Right hindlimb (tissue), 1 donor: ENCODE results near the gene SPEF2.

Experiments
- DNase-seq: peaks from one replicate; pipeline ENCODE4 v3.0.0-alpha.2; 2018

The SPEF2 gene, protein sequence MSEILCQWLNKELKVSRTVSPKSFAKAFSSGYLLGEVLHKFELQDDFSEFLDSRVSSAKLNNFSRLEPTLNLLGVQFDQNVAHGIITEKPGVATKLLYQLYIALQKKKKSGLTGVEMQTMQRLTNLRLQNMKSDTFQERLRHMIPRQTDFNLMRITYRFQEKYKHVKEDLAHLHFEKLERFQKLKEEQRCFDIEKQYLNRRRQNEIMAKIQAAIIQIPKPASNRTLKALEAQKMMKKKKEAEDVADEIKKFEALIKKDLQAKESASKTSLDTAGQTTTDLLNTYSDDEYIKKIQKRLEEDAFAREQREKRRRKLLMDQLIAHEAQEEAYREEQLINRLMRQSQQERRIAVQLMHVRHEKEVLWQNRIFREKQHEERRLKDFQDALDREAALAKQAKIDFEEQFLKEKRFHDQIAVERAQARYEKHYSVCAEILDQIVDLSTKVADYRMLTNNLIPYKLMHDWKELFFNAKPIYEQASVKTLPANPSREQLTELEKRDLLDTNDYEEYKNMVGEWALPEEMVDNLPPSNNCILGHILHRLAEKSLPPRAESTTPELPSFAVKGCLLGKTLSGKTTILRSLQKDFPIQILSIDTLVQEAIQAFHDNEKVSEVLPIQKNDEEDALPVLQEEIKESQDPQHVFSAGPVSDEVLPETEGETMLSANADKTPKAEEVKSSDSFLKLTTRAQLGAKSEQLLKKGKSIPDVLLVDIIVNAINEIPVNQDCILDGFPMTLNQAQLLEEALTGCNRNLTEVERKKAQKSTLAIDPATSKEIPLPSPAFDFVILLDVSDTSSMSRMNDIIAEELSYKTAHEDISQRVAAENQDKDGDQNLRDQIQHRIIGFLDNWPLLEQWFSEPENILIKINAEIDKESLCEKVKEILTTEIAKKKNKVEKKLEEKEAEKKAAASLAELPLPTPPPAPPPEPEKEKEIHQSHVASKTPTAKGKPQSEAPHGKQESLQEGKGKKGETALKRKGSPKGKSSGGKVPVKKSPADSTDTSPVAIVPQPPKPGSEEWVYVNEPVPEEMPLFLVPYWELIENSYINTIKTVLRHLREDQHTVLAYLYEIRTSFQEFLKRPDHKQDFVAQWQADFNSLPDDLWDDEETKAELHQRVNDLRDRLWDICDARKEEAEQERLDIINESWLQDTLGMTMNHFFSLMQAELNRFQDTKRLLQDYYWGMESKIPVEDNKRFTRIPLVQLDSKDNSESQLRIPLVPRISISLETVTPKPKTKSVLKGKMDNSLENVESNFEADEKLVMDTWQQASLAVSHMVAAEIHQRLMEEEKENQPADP (N-terminal part only)

DNA sequence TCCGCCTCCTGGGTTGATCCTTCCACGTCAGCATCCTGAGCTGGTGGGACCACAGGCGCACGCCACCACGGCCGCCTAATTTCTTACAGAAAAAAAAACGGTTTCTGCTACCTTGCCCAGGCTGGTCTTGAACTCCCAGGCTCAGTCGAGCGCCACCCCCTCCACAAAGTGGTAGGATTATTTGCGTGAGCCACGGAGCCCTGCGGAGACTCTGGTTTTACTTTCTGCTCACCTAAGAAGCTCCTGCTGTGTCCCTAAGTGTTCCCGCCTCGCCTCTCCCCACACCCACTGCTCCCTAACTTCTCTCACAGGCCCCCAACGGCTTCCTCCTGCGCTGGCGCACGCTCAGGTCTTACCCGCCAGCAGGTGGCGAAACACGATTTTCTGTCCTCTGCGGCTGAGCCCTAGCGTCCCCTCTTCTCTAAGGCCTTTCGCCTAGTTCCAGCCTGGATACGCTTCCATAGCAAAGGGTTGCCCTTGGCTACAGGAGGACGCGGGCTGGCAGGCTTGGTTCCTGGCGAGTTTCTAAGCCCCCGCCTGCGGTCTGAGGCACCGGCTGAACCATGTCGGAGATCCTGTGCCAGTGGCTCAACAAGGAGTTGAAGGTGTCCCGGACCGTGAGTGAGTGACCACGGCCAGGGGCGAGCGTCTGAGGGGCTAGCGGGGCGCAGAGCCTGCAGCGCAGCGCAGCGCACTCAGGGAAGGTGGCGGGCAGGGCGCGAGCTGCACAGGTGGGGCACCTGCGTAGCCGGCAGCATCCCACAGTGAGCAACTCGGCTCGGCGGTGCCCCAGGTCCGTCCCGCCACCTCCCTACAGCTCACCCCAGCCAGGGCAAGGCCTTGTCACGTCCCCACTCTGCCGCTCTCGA, at the start of gene SPEF2:
TSS of gene SPEF2 (plus strand) at position 429 of the 869 bp plus-strand sequence. CDS start at position 564, 135 bp downstream.
- peak; percentile 89 for DNase-seq

- DNase-seq = no peak
These were observed 42.1 kb upstream of the SPEF2 start for GRCh38 chr5:35575578-35575977.

- DNase-seq = no peak
These were observed 30.2 kb upstream of the SPEF2 start for GRCh38 chr5:35587419-35587818.

DNA sequence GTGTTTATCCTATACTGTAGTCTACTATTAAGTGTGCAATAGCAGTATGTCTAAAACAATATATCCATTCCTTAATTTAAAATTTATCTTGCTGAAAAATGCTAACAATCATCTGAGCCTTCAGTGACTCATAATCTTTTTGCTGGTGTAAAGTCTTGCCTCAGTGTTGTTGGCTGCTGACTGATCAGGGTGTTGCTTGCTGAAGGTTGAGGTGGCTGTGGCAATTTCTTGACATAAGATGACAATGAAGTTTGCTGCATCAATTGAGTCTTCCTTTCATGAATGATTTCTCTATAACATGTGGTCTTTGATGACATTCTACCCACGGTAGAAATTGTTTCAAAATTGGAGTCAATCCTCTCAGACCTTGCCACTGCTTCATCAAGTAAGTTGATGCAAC, 24.3 kb upstream of the SPEF2 start:
- no peak for DNase-seq

GRCh38 chr5:35598707-35599370, 18.8 kb upstream of the SPEF2 start:
- DNase-seq = no peak

GRCh38 chr5:35600591-35600990, 17.1 kb upstream of the SPEF2 start:
- DNase-seq = no peak

GRCh38 chr5:35608881-35609779, 8.5 kb upstream of the SPEF2 start:
- no peak for DNase-seq

GRCh38 chr5:35617060-35617434, 616 bp upstream of the SPEF2 start:
- no peak for DNase-seq

DNA sequence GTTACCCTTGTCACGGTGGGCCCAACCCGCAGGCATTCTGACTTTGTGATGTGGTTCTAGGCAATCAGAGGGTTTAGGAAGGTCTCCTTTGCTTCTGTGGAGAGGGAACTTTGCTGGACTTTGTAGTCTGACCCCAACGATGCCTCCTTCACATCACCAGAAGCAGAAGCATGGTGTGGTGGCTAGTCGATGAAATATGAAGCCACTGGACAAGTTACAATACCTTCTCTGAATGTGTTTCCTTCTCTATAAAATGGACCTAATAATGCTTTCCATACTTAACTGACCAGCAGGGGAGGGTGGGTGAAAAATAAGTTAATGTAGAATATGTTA, 607 bp downstream of the SPEF2 start:
- DNase-seq = no peak

- DNase-seq = no peak
These were observed 1.1 kb downstream of the SPEF2 start for GRCh38 chr5:35618781-35619180.

DNA sequence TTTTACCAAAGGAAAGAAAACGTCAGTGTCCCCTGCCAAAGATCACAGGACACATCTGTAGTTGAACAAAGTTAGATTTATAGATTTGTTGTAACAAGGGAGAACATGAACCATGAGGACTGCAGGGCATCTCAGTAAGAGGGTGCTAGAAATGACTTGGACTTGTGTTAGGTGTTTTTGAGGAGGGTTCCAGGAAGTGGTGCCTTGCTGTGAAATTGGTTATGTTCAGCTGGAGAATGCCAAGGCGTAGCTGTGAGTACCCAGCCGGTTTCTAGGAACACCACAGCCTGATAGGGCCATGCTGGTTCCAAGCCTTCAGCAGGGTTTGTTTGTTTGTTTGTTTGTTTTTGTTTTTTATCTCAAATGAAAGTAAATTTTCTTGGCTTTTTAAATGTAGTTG, 5.3 kb downstream of the SPEF2 start:
- DNase-seq = no peak

GRCh38 chr5:35623991-35624390, 6.3 kb downstream of the SPEF2 start:
- DNase-seq = no peak

GRCh38 chr5:35626108-35626507, 8.4 kb downstream of the SPEF2 start:
- DNase-seq = no peak

DNA sequence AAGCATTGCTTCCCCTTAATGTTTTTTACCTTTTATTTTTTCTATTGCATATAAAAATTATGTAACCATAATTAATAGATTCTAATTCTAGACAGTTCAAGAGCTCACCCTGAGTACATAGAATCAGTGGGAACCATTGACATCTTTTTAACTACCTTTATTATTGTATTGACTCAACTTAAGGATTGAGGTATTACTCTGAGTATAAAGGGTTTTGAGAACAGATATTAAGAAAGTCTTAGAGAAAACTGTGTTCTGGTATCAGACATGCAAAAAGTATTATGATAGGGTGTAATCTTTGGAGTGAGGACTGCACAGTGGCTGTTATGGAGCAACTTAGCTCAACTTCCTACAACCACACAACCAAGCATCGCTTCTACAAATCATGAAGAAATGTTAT, 8.9 kb downstream of the SPEF2 start:
- DNase-seq = no peak

DNA sequence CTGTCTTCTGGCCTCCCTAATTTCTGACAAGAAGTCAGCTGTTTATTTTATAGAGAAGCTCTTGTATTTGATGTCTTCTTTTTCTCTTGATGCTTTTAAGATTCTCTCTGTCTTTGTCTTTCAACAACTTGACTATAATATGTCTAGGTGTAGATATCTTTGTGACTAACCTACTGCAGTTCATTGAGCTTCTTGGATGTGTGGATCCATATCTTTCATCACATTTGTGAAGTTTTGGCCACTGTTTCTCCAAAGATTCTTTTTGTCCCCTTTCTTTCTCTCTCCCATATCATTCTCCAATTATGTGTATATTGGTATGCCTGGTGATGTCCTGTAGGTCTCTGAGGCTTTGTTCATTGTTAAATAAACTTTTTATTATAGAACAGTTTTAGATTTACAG, 16.7 kb downstream of the SPEF2 start:
- DNase-seq = no peak

GRCh38 chr5:35640623-35641022, 23.0 kb downstream of the SPEF2 start:
- no peak for DNase-seq

DNA sequence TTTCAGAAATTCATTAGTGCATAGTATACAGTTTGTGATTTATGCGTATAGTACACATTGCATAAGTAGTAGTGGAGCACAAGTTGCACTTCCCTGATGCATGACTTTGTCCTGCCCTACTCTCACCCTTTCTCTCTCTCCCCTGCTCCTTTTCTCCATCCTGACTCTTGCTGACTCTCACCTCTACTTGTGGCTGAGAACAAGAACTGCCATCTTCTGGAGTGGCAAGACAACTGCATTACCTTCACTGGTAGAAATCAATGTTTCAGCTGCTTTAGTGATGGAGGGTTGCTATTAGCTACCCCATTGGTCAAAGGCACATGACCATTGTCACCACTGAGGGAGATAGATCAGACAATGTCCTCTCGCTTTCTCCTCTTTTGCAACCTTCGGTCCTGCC, 26.9 kb downstream of the SPEF2 start:
- no peak for DNase-seq

DNA sequence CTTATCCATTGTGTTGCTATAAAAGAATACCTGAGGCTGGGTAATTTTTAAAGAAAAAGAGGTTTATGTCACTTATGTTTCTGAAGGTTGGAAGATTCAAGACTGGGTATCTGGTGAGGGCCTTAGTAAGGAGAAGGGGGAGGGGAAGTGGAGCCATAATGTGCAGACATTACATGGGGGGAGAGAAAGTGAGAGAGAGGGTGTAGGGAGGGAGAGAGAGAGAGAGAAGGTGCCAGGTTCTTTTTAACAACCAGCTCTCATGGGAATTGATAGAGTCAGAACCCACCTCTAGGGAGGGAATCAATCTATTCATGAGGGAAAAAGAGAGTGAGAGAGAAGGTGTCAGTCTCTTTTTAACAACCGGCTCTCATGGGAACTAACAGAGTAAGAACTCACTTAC, 29.5 kb downstream of the SPEF2 start:
- DNase-seq = no peak

DNA sequence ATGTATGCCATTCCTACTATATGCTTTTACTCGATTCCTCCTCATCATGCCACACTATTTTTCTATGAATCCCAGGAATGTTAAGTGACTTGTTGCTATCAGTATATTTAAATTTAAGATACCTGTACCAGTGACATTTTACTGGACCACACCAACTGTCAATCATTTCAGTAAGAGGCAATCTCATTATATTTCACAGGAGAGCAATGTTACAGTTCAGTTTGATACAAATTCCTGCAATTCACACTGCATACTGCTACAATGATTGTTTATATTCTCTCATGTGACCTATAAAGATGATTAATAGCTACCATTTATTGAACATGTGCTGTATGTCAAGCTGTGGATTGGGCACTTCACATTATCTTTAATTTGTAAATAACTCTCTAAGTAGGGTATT, 30.0 kb downstream of the SPEF2 start:
- no peak for DNase-seq

GRCh38 chr5:35651002-35651756, 33.5 kb downstream of the SPEF2 start:
- peak; percentile 24 for DNase-seq
